Suprapubic skin (tissue), 4 donors: ENCODE results near the gene MINDY1.

Experiments
- POLR2A ChIP-seq, 2 donors: fragments of 450-650 bp; IDR thresholded peaks; one replicate each; pipeline ENCODE4 v1.6.1; 2017; ENCODE audit warnings: antibody characterized with exemption in 2 of 2, mild to moderate bottlenecking in 2 of 2, moderate library complexity in 2 of 2
- POLR2AphosphoS5 ChIP-seq, 3 donors: sonication (generic); formaldehyde crosslinking; IDR thresholded peaks; one replicate each; pipeline ENCODE4 v1.6.1; 2017; ENCODE audit warnings: antibody characterized with exemption in 3 of 3
- TF ChIP-seq, protein P1 (sequence below), 2 donors: fragments of 200-600 bp in 1 of 2; fragments of 450-650 bp in 1 of 2; sonication (generic) in 1 of 2; IDR thresholded peaks; one replicate each; pipeline ENCODE4 v1.5.1; 2016 to 2019; ENCODE audit warnings: antibody characterized with exemption in 2 of 2, mild to moderate bottlenecking in 1 of 2, moderate library complexity in 1 of 2

GRCh38 chr1:150957666-150958065, 49.0 kb downstream of the MINDY1 start:
- TF ChIP-seq POLR2AphosphoS5 (IDR thresholded peaks at IDR 0.05): no peak
- TF ChIP-seq, protein P1, sequence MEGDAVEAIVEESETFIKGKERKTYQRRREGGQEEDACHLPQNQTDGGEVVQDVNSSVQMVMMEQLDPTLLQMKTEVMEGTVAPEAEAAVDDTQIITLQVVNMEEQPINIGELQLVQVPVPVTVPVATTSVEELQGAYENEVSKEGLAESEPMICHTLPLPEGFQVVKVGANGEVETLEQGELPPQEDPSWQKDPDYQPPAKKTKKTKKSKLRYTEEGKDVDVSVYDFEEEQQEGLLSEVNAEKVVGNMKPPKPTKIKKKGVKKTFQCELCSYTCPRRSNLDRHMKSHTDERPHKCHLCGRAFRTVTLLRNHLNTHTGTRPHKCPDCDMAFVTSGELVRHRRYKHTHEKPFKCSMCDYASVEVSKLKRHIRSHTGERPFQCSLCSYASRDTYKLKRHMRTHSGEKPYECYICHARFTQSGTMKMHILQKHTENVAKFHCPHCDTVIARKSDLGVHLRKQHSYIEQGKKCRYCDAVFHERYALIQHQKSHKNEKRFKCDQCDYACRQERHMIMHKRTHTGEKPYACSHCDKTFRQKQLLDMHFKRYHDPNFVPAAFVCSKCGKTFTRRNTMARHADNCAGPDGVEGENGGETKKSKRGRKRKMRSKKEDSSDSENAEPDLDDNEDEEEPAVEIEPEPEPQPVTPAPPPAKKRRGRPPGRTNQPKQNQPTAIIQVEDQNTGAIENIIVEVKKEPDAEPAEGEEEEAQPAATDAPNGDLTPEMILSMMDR (IDR thresholded peaks at IDR 0.05): no peak
- no peak for TF ChIP-seq POLR2A (IDR thresholded peaks at IDR 0.05)
